K562 (cell line): ENCODE data around the gene RNF151. TPM values are rescaled to one million over a fixed set of nuclear protein-coding genes. Genes with fewer than 3 reads are reported as not detected.
A peak's percentile ranks its signal among the peaks of the same experiment; 100 is the strongest.

ENCODE experiments used
- ARID1B ChIP-seq: fragments of 450-650 bp; IDR thresholded peaks from 2 replicates; pipeline ENCODE4 v1.6.1; 2016; ENCODE audit warnings: antibody characterized with exemption, mild to moderate bottlenecking, inconsistent platforms
- HMBOX1 ChIP-seq: sonication (generic); IDR thresholded peaks from 2 replicates; pipeline ENCODE4 v1.6.1; 2016
- MAFK ChIP-seq: IDR thresholded peaks from 2 replicates; pipeline ENCODE4 v1.6.1; 2011; ENCODE audit warnings: low read length, improper control_type of control experiment
- PRPF4 ChIP-seq: fragments of 200-400 bp; formaldehyde crosslinking; IDR thresholded peaks from one replicate; pipeline ENCODE4 v1.6.1; 2017; ENCODE audit warnings: low read length, low read depth, mild to moderate bottlenecking; ENCODE audit not compliant: insufficient read depth, poor library complexity, severe bottlenecking
- SUPT5H ChIP-seq: fragments of 450-650 bp; IDR thresholded peaks from 2 replicates; pipeline ENCODE4 v1.6.1; 2016
- THAP7 ChIP-seq: fragments of 250-450 bp; sonication (Bioruptor Pico); IDR thresholded peaks from 2 replicates; pipeline ENCODE4 v1.5.0; 2021
- ZFP30 ChIP-seq: fragments of 250-450 bp; sonication (Bioruptor Pico); IDR thresholded peaks from 2 replicates; pipeline ENCODE4 v1.8.0; 2022; ENCODE audit warnings: moderate library complexity, mild to moderate bottlenecking, inconsistent platforms, borderline replicate concordance
- ZNF143 ChIP-seq: sonication (generic); formaldehyde crosslinking; IDR thresholded peaks from 2 replicates; pipeline ENCODE4 v1.9.0; 2022; ENCODE audit warnings: mild to moderate bottlenecking, missing genetic modification reagents
- ZNF197 ChIP-seq: fragments of 200-800 bp; sonication (Bioruptor generic); IDR thresholded peaks from 2 replicates; pipeline ENCODE4 v1.6.1; 2016; ENCODE audit warnings: low read depth, missing genetic modification characterization, missing compliant biosample characterization
- ZNF561 ChIP-seq: fragments of 450-650 bp; formaldehyde crosslinking; conservative IDR thresholded peaks from 2 replicates; pipeline ENCODE4 v1.4.0; 2020; ENCODE audit warnings: mild to moderate bottlenecking, moderate library complexity
- ZNF583 ChIP-seq: fragments of 250-450 bp; sonication (Bioruptor Pico); IDR thresholded peaks from 2 replicates; pipeline ENCODE4 v1.4.0; 2020
- ZNF668 ChIP-seq: fragments of 250-450 bp; sonication (Bioruptor Pico); IDR thresholded peaks from 2 replicates; pipeline ENCODE4 v1.8.0; 2022; ENCODE audit warnings: mild to moderate bottlenecking, inconsistent platforms
- polyA plus RNA-seq, 8 experiments: library from polyadenylated mRNA; depleted of rRNA in 4 of 8; stranded (reverse) in 5 of 8; unstranded in 3 of 8; fragments of >200 nt; fragmentation: Nextera tagmentation in 2 of 8; fragmentation: Illumina TruSeq in 1 of 8; extraction: Ambion mirVana in 2 of 8; extraction: Trizol in 1 of 8; gene quantifications; 2 replicates each; pipeline versions ENCODE4 v1.2.1 to v1.2.3, GENCODE V29; 2011 to 2014; ENCODE audit warnings: inconsistent platforms in 1 of 8, missing spikeins in 1 of 8
- total RNA-seq, 7 experiments: library from RNA; depleted of rRNA in 6 of 7; stranded (reverse); fragments of >200 nt in 6 of 7; fragmentation: Illumina TruSeq in 2 of 7; extraction: Trizol in 2 of 7; gene quantifications; 2 replicates each; pipeline versions ENCODE4 v1.2.1 to v1.2.3, GENCODE V29; 2011 to 2021; ENCODE audit warnings: low replicate concordance in 1 of 7

The RNF151 gene
- total and polyA plus RNA-seq, 9 of the 15 experiments (the other 6 are each of a cell fraction or from before 2014, with no cell fraction given) = not detected

- TF ChIP-seq ZNF143 (no peak), HMBOX1 (no peak), PRPF4 (no peak), ZNF561 (CRISPR knock-in tag) (no peak), THAP7 (CRISPR knock-in tag) (peak; percentile 60; the same call in 1 of the 2 replicates), ZNF668 (CRISPR knock-in tag) (no peak), ZNF197 (CRISPR knock-in tag) (no peak), ARID1B (no peak), ZFP30 (CRISPR knock-in tag) (no peak), MAFK (no peak), ZNF583 (CRISPR knock-in tag) (no peak), SUPT5H (peak; percentile 63)
Observed at GRCh38 chr16:1991948-1992703, 25.5 kb downstream of the RNF151 start (continued).
